ENCODE measurements around the gene SLC23A1.
A peak's percentile ranks its signal among the peaks of the same experiment; 100 is the strongest.
"Not testable (repeated sequence)": the region's sequence is repeated elsewhere in the genome, so short reads cannot be mapped to it uniquely, and the experiment has no call there.

The SLC23A1 gene

GRCh38 chr5:139389701-139390638 is 6.9 kb upstream of the SLC23A1 start, which contains the start of gene MZB1:
TSS of gene MZB1 (minus strand) at chr5:139389913. CDS start at chr5:139389856, 57 bp downstream.
- DNase-seq = no peak

- DNase-seq = no peak
Observed at GRCh38 chr5:139388198-139388821, 5.2 kb upstream of the SLC23A1 start.

- DNase-seq = no peak
Observed at GRCh38 chr5:139387611-139388197, 4.6 kb upstream of the SLC23A1 start.

GRCh38 chr5:139386956-139387355 is 3.9 kb upstream of the SLC23A1 start:
- not testable (repeated sequence) for DNase-seq

- DNase-seq = no peak
Observed at GRCh38 chr5:139386050-139386438, 2.9 kb upstream of the SLC23A1 start.

- peak; percentile 33 for DNase-seq
Observed at GRCh38 chr5:139385061-139386049, 2.3 kb upstream of the SLC23A1 start.

- DNase-seq = no peak
Observed at GRCh38 chr5:139384591-139385051, 1.5 kb upstream of the SLC23A1 start.

GRCh38 chr5:139383993-139384590 is 995 bp upstream of the SLC23A1 start:
- no peak for DNase-seq

- DNase-seq = no peak
Observed at GRCh38 chr5:139382807-139383206, 290 bp downstream of the SLC23A1 start.

GRCh38 chr5:139381837-139382761 is 998 bp downstream of the SLC23A1 start:
- no peak for DNase-seq

- DNase-seq = no peak
Observed at GRCh38 chr5:139379626-139380449, 3.3 kb downstream of the SLC23A1 start.

- no peak for DNase-seq
Observed at GRCh38 chr5:139378941-139379361, 4.1 kb downstream of the SLC23A1 start.

- DNase-seq = no peak
Observed at GRCh38 chr5:139378101-139378825, 4.8 kb downstream of the SLC23A1 start.

GRCh38 chr5:139377226-139377625 is 5.9 kb downstream of the SLC23A1 start:
- DNase-seq = no peak

GRCh38 chr5:139376364-139376763 is 6.7 kb downstream of the SLC23A1 start:
- no peak for DNase-seq

GRCh38 chr5:139374909-139375308 is 8.2 kb downstream of the SLC23A1 start:
- DNase-seq = no peak

- no peak for DNase-seq
Observed at GRCh38 chr5:139371482-139372435, 11.3 kb downstream of the SLC23A1 start.

- no peak for DNase-seq
Observed at GRCh38 chr5:139369181-139369580, 13.9 kb downstream of the SLC23A1 start.

All from NCI-H2029 (cell line).